Hematopoietic multipotent progenitor cell treated with erythropoietin and hydrocortisone succinate and interleukin-3 and kit ligand, for 17 days (in vitro differentiated cells): ENCODE measurements around the gene KIF5A.

Source experiments
- DNase-seq: peaks from one replicate; pipeline ENCODE4 v3.0.0-alpha.2; 2015; ENCODE audit warnings: low spot score

Gene KIF5A

GRCh38 chr12:57620245-57620935, 70.5 kb downstream of the KIF5A start:
- no peak for DNase-seq

GRCh38 chr12:57620936-57621496, 71.2 kb downstream of the KIF5A start:
- DNase-seq, result no peak

DNA sequence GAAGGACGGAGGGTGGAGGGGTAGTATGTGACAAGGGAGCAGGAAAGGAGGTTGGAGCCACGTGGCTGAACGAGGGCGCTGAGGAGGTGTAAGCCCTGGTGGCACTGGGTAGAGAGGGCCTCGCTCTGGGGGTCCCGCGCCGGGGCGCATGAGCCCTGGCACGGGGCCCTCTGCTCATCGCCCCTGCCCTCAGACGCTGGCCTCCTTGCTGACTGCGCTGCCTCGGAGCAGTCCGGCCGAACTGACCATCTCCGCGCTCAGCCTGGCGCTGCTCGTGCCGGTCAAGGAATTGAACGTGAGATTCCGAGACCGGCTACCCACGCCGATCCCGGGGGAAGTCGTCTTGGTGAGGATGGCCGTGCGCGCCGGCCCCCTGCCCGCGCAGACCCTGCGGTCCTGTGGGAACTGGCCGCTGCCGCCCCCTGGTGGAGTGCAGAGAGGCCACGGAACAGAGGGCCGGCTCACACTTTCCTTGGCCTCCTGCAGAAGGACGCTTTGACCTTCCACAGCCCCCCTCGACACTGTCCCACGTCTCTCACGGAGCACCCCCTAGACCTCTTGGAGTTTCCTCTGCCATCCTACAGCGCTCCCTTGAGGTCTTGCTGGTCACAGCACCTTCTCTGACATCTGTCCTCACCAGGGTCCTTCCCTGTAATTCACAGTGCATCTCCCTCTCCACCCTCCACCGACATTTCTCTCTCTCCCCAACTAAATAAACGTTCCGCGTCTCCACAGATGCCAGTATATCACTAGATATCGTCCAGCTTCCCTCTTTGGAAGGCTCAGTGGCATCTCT, 71.9 kb downstream of the KIF5A start:
- peak; percentile 47 for DNase-seq

GRCh38 chr12:57622293-57623245, 72.7 kb downstream of the KIF5A start:
- no peak for DNase-seq

- no peak for DNase-seq
Measured at GRCh38 chr12:57623385-57623784, 73.5 kb downstream of the KIF5A start.

DNA sequence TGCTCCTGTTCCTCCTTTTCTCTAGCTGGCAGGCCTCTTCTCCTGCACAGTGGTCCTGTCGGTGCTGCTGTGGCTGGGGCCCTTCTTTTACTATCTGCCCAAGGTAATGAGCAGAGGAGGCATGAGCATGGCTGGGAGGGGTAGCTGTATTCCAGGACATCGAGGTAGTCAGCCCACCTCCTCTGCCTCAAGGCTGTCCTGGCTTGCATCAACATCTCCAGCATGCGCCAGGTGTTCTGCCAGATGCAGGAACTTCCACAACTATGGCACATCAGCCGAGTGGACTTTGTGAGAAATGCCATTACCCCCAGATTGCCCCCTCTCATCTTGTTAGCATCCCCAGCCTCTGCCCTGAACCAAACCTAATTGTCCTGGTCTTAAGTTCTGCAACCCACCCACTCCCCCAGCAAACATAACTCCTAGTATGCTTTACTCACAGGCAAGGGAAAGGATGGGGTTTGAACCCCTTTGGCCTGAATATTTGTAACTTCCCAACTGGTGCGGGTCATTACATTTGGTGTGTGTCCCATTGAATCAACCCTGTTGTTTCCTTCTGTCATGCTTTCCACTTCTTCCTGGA, 74.1 kb downstream of the KIF5A start:
- DNase-seq, result no peak

- no peak for DNase-seq
Measured at GRCh38 chr12:57624441-57625220, 74.8 kb downstream of the KIF5A start.

DNA sequence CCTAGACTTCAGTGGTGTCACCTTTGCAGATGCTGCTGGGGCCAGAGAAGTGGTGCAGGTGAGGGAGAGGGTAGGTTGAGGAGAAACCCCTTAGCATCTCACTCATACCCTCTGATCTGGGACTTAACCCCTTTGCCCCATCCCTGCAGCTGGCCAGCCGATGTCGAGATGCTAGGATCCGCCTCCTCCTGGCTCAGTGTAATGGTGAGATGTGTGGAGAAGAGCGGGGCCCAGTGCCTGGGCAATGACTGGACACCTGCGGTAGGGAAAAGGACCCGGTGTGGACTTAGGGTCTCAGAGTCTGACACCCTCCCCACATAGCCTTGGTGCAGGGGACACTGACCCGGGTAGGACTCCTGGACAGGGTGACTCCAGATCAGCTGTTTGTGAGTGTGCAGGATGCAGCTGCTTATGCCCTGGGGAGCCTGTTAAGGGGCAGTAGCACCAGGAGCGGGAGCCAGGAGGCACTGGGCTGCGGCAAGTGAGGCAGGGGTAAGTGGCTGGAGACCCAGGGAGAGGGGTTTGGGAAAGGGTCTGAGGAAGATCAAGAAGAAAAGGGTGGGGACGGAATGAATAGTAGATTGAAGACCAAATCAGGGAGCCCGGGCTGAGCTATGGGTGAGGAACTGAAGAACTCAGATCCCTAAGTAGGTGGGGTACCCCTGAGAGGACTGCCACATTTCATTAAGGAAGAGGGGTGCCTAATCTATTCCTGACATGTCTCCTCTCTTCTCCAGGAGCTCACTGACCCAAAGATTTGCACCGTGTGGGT, 75.6 kb downstream of the KIF5A start:
- DNase-seq, result no peak

DNA sequence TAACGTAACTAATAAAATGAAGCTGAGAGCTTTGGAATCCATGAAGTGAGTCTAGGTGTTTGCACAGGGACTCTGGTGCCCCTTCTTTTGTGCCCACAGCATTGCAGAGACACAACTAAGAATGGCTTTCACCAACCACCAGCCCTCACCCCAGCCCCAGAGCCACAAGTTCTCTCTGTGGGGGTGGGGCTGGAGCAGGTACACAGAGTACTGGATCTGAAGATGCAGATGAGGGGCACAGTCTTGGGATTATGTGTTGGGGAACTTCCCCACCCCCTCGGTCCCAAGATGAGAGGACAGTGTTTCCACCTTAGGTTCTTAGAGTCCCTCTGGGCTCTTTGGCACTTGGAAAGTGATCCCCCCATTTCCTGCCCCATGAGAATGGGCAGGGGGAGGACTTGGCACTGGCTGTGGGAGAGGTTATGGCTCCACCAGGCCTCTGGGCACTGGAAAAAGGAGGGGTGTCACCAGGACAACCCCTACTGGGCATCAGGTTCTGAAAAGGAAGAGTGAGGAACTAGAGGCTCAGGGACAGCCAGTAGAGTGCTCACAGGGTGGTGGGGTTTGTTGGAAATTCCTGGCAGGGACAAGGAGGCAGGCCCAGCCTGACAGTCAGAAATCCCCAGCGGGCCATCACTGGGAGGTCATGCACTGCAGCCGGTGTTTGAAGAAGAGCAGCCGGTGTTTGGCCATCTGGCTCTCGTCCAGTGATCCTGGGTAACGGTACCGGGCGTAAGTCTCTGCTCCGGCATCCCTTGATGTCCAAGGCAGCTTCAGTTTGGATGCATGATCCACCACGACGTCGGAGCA, 76.5 kb downstream of the KIF5A start:
- no peak for DNase-seq

DNA sequence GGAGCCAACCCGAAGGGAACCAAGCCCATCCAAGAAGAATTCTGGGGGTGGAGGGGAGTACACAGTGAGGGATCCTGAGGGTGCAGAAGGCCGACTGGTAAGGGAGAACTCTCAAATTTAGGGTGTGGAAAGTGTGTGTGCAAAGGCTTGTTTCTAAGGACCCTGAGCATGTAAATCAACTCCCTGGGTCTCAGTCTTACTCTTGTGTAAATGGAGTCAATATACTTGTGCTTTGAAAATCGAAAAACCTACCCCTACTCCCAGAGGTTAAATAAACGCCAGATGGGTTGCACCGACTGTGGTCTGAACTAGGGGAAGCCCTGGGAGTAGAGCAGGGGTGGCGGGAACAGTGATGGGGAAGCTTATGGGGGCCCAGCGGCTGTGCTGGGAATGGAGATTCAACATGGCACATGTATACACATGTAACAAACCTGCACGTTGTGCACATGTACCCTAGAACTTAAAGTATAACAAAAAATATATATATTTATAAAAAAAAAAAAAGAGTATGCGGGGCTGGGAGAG, 77.1 kb downstream of the KIF5A start:
- DNase-seq, result no peak

DNA sequence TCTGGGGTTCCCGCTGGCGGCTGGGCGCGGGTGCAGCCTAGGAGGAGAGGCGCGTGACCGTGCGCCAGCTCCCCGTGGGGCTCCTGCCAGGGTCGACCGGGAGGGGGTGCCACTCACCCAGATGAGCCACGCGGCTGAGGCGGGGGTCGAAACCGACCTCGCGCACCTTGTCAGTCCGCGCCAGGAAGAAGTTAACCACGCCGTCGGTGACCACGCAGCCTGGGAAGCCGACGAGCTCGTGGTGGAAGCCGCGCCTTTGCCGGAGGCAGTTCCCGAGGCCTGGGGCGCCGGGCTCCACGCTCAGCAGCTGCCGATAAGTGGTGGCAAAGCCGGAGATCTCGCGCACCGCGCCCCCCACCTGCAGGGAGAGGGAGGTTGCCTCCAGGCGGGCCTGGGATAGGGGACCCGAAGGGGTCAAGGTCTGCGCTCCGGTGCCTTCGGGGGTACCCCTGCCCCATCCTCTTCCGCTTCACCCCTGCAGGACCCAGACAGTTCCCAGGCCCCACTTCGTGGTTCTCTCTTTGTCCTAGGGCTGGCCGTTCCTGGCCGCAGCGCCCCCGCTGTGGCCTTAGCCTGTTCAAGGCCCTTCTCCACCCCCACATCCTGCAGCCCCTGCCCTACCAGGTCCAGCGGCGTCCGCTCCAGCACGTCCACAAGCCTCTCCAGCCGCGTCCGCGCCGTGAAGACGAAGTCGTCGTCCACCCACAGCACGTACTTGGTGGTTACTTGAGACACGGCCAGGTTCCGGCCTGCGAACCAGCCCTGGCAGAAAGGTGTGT, 77.8 kb downstream of the KIF5A start:
- DNase-seq, result no peak

GRCh38 chr12:57628280-57629191, 78.7 kb downstream of the KIF5A start:
- no peak for DNase-seq

DNA sequence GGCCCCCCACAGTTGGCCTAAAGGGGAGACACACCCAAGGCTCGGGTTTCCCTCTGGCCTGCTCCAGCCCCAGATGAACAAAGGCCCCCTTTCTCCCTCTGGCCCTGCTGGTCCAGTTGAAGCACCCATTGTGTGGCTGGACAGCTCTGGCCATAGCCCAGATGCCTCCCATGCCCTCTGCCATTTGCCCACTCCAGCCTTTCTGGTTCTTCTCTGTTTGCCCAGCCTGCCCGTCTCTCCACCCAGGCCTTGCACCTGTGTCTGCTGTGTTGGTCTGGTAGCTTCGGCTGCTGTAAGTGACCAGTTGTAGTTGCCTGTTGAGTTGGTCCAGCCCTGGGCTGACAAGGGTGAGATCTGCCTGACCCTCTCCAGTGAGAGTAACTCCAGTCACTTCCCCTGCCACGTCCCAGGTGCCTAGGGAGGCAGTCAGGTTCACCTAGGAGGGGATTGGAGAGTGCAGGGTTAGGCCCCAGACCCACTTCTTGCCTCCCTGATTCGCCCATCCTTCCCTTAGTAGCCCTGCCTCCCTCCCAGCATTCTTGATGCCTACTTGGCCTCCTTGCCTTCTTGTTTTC, 80.1 kb downstream of the KIF5A start:
- no peak for DNase-seq

- DNase-seq, result no peak
Measured at GRCh38 chr12:57630891-57631433, 81.1 kb downstream of the KIF5A start.

- DNase-seq, result no peak
Measured at GRCh38 chr12:57631566-57632072, 81.8 kb downstream of the KIF5A start.
